WTC11 (cell line): ENCODE data around the gene F8. TPM values are rescaled to one million over a fixed set of nuclear protein-coding genes. Genes with fewer than 3 reads are reported as not detected.
A peak's percentile ranks its signal among the peaks of the same experiment; 100 is the strongest.

Source experiments
- ATAC-seq: fragments of 200-7000 bp; cut with Tn5 transposase; 2 replicates; pipeline ENCODE4 v1.10.0; 2021; ENCODE audit warnings: mild to moderate bottlenecking, moderate library complexity
- CTCF ChIA-PET: fragments of 300-600 bp; sonication (Branson Sonifier 250); formaldehyde crosslinking; loops from one replicate; lab custom pipeline; 2021; ENCODE audit warnings: antibody characterized with exemption; lab: Charles Lee
- POLR2A ChIA-PET: fragments of 350-600 bp; sonication (Branson Sonifier 250); formaldehyde crosslinking; loops from one replicate; lab custom pipeline; 2021; ENCODE audit warnings: antibody characterized with exemption; lab: Charles Lee
- DNase-seq: peaks from one replicate; pipeline ENCODE4 v3.0.0; 2021; ENCODE audit warnings: low spot score
- H3K27ac Mint-ChIP-seq: 2 replicates; pipeline ENCODE4 v1.8.0; 2021; ENCODE audit warnings: mixed read lengths
- H3K27me3 Mint-ChIP-seq: 2 replicates; pipeline ENCODE4 v1.8.0; 2021; ENCODE audit warnings: low read depth, mild to moderate bottlenecking, moderate library complexity, mixed read lengths
- H3K36me3 Mint-ChIP-seq: 2 replicates; pipeline ENCODE4 v1.8.0; 2021; ENCODE audit warnings: mixed read lengths
- H3K4me1 Mint-ChIP-seq: 2 replicates; pipeline ENCODE4 v1.8.0; 2022; ENCODE audit warnings: mixed read lengths
- H3K4me3 Mint-ChIP-seq: 2 replicates; pipeline ENCODE4 v1.8.0; 2021; ENCODE audit warnings: mild to moderate bottlenecking, moderate library complexity, mixed read lengths
- H3K9me3 Mint-ChIP-seq: 2 replicates; pipeline ENCODE4 v1.8.0; 2021; ENCODE audit warnings: mixed read lengths
- AR ChIP-seq: fragments of 250-450 bp; sonication (Bioruptor Pico); IDR thresholded peaks from 2 replicates; pipeline ENCODE4 v1.9.0; 2021; ENCODE audit warnings: mild to moderate bottlenecking
- ATF2 ChIP-seq: sonication (generic); formaldehyde crosslinking; IDR thresholded peaks from 2 replicates; pipeline ENCODE4 v1.8.1; 2022; ENCODE audit warnings: low read depth, missing genetic modification reagents, borderline replicate concordance
- CBFB ChIP-seq: sonication (generic); formaldehyde crosslinking; IDR thresholded peaks from 2 replicates; pipeline ENCODE4 v1.8.1; 2022; ENCODE audit warnings: mild to moderate bottlenecking, low read depth, missing genetic modification reagents
- FOXJ3 ChIP-seq: sonication (generic); formaldehyde crosslinking; IDR thresholded peaks from 2 replicates; pipeline ENCODE4 v1.9.0; 2021; ENCODE audit warnings: missing genetic modification reagents, mild to moderate bottlenecking, borderline replicate concordance
- GABPB1 ChIP-seq: sonication (generic); formaldehyde crosslinking; IDR thresholded peaks from 2 replicates; pipeline ENCODE4 v1.8.1; 2023; ENCODE audit warnings: mild to moderate bottlenecking, missing genetic modification reagents
- IRF2 ChIP-seq: sonication (generic); formaldehyde crosslinking; IDR thresholded peaks from 2 replicates; pipeline ENCODE4 v1.8.0; 2022; ENCODE audit warnings: low read depth, missing genetic modification reagents, borderline replicate concordance
- JAZF1 ChIP-seq: fragments of 250-450 bp; sonication (Bioruptor Pico); IDR thresholded peaks from 2 replicates; pipeline ENCODE4 v1.9.0; 2021; ENCODE audit warnings: moderate library complexity, mild to moderate bottlenecking, inconsistent platforms
- NFYB ChIP-seq: sonication (generic); formaldehyde crosslinking; conservative IDR thresholded peaks from 2 replicates; pipeline ENCODE4 v1.8.0; 2022; ENCODE audit warnings: low read depth, missing genetic modification reagents
- PREB ChIP-seq: sonication (generic); formaldehyde crosslinking; IDR thresholded peaks from 2 replicates; pipeline ENCODE4 v1.8.1; 2022; ENCODE audit warnings: mild to moderate bottlenecking, missing genetic modification reagents, moderate library complexity, borderline replicate concordance
- PRRX2 ChIP-seq: fragments of 250-450 bp; sonication (Bioruptor Pico); IDR thresholded peaks from 2 replicates; pipeline ENCODE4 v1.8.0; 2021; ENCODE audit warnings: mild to moderate bottlenecking
- SMAD3 ChIP-seq: sonication (generic); formaldehyde crosslinking; IDR thresholded peaks from 2 replicates; pipeline ENCODE4 v1.8.0; 2022; ENCODE audit warnings: missing genetic modification reagents, mild to moderate bottlenecking, borderline replicate concordance
- SOX15 ChIP-seq: fragments of 250-450 bp; sonication (Bioruptor Pico); IDR thresholded peaks from 2 replicates; pipeline ENCODE4 v1.9.0; 2021; ENCODE audit warnings: mild to moderate bottlenecking
- STAT6 ChIP-seq: sonication (generic); formaldehyde crosslinking; conservative IDR thresholded peaks from 2 replicates; pipeline ENCODE4 v1.8.1; 2023; ENCODE audit warnings: mild to moderate bottlenecking, low read depth, missing genetic modification reagents, moderate library complexity
- TCF7 ChIP-seq: sonication (generic); formaldehyde crosslinking; IDR thresholded peaks from 2 replicates; pipeline ENCODE4 v1.8.0; 2022; ENCODE audit warnings: mild to moderate bottlenecking, low read depth, missing genetic modification reagents, moderate library complexity
- ZNF121 ChIP-seq: sonication (generic); formaldehyde crosslinking; IDR thresholded peaks from 2 replicates; pipeline ENCODE4 v1.8.0; 2023; ENCODE audit warnings: missing genetic modification reagents
- ZNF138 ChIP-seq: sonication (generic); formaldehyde crosslinking; conservative IDR thresholded peaks from 2 replicates; pipeline ENCODE4 v1.8.1; 2022; ENCODE audit warnings: mild to moderate bottlenecking, moderate library complexity, missing genetic modification reagents
- ZNF219 ChIP-seq: sonication (generic); formaldehyde crosslinking; IDR thresholded peaks from 2 replicates; pipeline ENCODE4 v1.8.0; 2023; ENCODE audit warnings: missing genetic modification reagents, mild to moderate bottlenecking, borderline replicate concordance
- ZNF263 ChIP-seq: sonication (generic); formaldehyde crosslinking; IDR thresholded peaks from 2 replicates; pipeline ENCODE4 v1.8.1; 2022; ENCODE audit warnings: low read depth, mild to moderate bottlenecking, moderate library complexity, missing genetic modification reagents
- ZNF416 ChIP-seq: fragments of 250-450 bp; sonication (Bioruptor Pico); IDR thresholded peaks from 2 replicates; pipeline ENCODE4 v1.9.0; 2021; ENCODE audit warnings: mild to moderate bottlenecking, inconsistent platforms
- ZNF425 ChIP-seq: fragments of 250-450 bp; sonication (Bioruptor Pico); conservative IDR thresholded peaks from 2 replicates; pipeline ENCODE4 v1.9.0; 2021; ENCODE audit warnings: mild to moderate bottlenecking
- ZNF532 ChIP-seq: fragments of 250-450 bp; sonication (Bioruptor Pico); IDR thresholded peaks from 2 replicates; pipeline ENCODE4 v1.9.0; 2021; ENCODE audit warnings: mild to moderate bottlenecking, borderline replicate concordance
- ZNF671 ChIP-seq: fragments of 250-450 bp; sonication (Bioruptor Pico); IDR thresholded peaks from 2 replicates; pipeline ENCODE4 v1.8.0; 2021; ENCODE audit warnings: mild to moderate bottlenecking
- total RNA-seq: library from RNA; stranded (reverse); gene quantifications from 3 replicates; pipeline ENCODE4 v1.2.3, GENCODE V29; 2021

The F8 gene
- total RNA-seq, 1 experiment from 2014 or later, result 1.6 TPM

GRCh38 chrX:155056471-155056870 is 33.9 kb upstream of the F8 start:
- ChIA-PET POLR2A (no interaction called here), CTCF (interaction anchor here (0.6 to 2.2 kb wide), 3 partner anchors 7 to 138 kb away, joined by 3 to 7 read pairs (median 7); no protein-coding TSS in a partner anchor)
- DNase-seq, result no peak
- Mint-ChIP-seq H3K4me3 (no peak overlapping the region), H3K4me1 (peaks cover 4% of the 10 kb centered on the region; the same call in 1 of the 2 replicates), H3K27me3 (no peaks in the 10 kb centered on the region), H3K36me3 (peaks cover 2% of the 10 kb centered on the region; the same call in 1 of the 2 replicates), H3K27ac (peak overlapping the region; percentile 49; the same call in 1 of the 2 replicates), H3K9me3 (no peaks in the 10 kb centered on the region)
- no peak for ATAC-seq
- TF ChIP-seq AR (CRISPR knock-in tag), result no peak
- TF ChIP-seq ZNF263 (CRISPR knock-in tag), result no peak
- TF ChIP-seq ZNF425 (CRISPR knock-in tag), result no peak
- no peak for TF ChIP-seq PRRX2
- TF ChIP-seq NFYB (CRISPR knock-in tag), result no peak
- TF ChIP-seq ZNF416, result no peak
- no peak for TF ChIP-seq JAZF1 (CRISPR knock-in tag)
- no peak for TF ChIP-seq ZNF532
- no peak for TF ChIP-seq ZNF121 (CRISPR knock-in tag)
- TF ChIP-seq IRF2, result no peak
- no peak for TF ChIP-seq ZNF219 (CRISPR knock-in tag)
- no peak for TF ChIP-seq FOXJ3 (CRISPR knock-in tag)
- TF ChIP-seq ZNF671 (CRISPR knock-in tag), result no peak
- TF ChIP-seq TCF7 (CRISPR knock-in tag), result no peak
- TF ChIP-seq ZNF138 (CRISPR knock-in tag), result no peak
- no peak for TF ChIP-seq PREB (CRISPR knock-in tag)

GRCh38 chrX:155055494-155055893 is 33.0 kb upstream of the F8 start:
- H3K4me1 Mint-ChIP-seq, result peaks cover 4% of the 10 kb centered on the region; the same call in 1 of the 2 replicates
- no peaks in the 10 kb centered on the region for H3K9me3 Mint-ChIP-seq
- DNase-seq (no peak), ATAC-seq (no peak)
- CTCF ChIA-PET, result no interaction called here
- POLR2A ChIA-PET, result no interaction called here
- H3K27ac Mint-ChIP-seq, result no peak overlapping the region
- H3K36me3 Mint-ChIP-seq, result peaks cover 3% of the 10 kb centered on the region; the same call in 1 of the 2 replicates
- H3K4me3 Mint-ChIP-seq, result no peak overlapping the region
- no peaks in the 10 kb centered on the region for H3K27me3 Mint-ChIP-seq
- TF ChIP-seq SMAD3 (CRISPR knock-in tag) (no peak), ATF2 (CRISPR knock-in tag) (no peak), CBFB (no peak), SOX15 (no peak), GABPB1 (no peak), NFYB (CRISPR knock-in tag) (no peak), STAT6 (CRISPR knock-in tag) (no peak)
